Breast epithelium (tissue), 3 donors: ENCODE results near the gene A4GALT.

Experiments used
- POLR2A ChIP-seq: fragments of 450-650 bp; IDR thresholded peaks from one replicate; pipeline ENCODE4 v1.6.1; 2016; ENCODE audit warnings: antibody characterized with exemption, mild to moderate bottlenecking, moderate library complexity
- TF ChIP-seq, protein P1 (sequence below), 3 donors: fragments of 450-650 bp; IDR thresholded peaks; one replicate each; pipeline ENCODE4 v1.5.1; 2016 to 2017; ENCODE audit warnings: antibody characterized with exemption in 3 of 3, mild to moderate bottlenecking in 3 of 3, moderate library complexity in 3 of 3

DNA sequence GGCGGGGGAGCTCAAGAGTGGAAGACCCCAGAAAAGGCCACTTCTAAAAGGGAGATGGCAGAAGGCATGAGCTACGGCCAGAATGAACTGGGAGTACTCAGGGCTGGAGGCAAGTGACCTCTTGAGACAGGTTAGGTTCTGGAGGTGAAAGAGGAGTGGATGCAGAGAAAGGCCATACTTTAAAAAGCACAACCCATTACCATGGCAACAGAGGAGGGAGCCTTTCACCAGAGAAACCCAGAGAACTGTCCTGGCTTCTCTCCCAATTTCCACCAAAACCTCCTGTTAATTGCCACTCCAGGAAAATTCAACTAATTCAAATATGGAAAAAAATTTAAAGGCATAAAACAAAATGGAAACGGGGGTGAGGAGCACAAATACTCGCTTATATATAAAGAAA lies 15.8 kb downstream of the A4GALT start:
- TF ChIP-seq POLR2A: no peak
- TF ChIP-seq, protein P1, sequence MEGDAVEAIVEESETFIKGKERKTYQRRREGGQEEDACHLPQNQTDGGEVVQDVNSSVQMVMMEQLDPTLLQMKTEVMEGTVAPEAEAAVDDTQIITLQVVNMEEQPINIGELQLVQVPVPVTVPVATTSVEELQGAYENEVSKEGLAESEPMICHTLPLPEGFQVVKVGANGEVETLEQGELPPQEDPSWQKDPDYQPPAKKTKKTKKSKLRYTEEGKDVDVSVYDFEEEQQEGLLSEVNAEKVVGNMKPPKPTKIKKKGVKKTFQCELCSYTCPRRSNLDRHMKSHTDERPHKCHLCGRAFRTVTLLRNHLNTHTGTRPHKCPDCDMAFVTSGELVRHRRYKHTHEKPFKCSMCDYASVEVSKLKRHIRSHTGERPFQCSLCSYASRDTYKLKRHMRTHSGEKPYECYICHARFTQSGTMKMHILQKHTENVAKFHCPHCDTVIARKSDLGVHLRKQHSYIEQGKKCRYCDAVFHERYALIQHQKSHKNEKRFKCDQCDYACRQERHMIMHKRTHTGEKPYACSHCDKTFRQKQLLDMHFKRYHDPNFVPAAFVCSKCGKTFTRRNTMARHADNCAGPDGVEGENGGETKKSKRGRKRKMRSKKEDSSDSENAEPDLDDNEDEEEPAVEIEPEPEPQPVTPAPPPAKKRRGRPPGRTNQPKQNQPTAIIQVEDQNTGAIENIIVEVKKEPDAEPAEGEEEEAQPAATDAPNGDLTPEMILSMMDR (IDR thresholded peaks at IDR 0.05): no peak
